ENCODE measurements around the gene EIF5AL1. TPM values are rescaled to one million over a fixed set of nuclear protein-coding genes. Genes with fewer than 3 reads are reported as not detected.
A peak's percentile ranks its signal among the peaks of the same experiment; 100 is the strongest.

EIF5AL1 gene
- total RNA-seq, 2 experiments from 2014 or later: 2.6 to 3.5 TPM

GRCh38 chr10:79475877-79476276 is 36.5 kb upstream of the EIF5AL1 start:
- DNase-seq: no peak
- Mint-ChIP-seq H3K27ac (no peak overlapping the region), H3K27me3 (ENCODE audit: low read depth) (peaks cover 2% of the 10 kb centered on the region), H3K4me3 (no peak overlapping the region), H3K36me3 (ENCODE audit: low read depth) (no peaks in the 10 kb centered on the region), H3K9me3 (no peaks in the 10 kb centered on the region), H3K4me1 (ENCODE audit: low read depth) (no peaks in the 10 kb centered on the region)
- CTCF ChIA-PET: interaction anchor here (0.8 to 3.8 kb wide), 2 partner anchors 15 to 102 kb away, joined by 4 to 18 read pairs; no protein-coding TSS in a partner anchor
- intact Hi-C loops (cut with micrococcal nuclease): no loop called here

- Mint-ChIP-seq H3K9me3 (no peaks in the 10 kb centered on the region), H3K4me3 (no peak overlapping the region), H3K4me1 (ENCODE audit: low read depth) (no peaks in the 10 kb centered on the region), H3K27ac (no peak overlapping the region), H3K27me3 (ENCODE audit: low read depth) (peaks cover 2% of the 10 kb centered on the region), H3K36me3 (ENCODE audit: low read depth) (no peaks in the 10 kb centered on the region)
- intact Hi-C loops (cut with micrococcal nuclease): no loop called here
- no peak for DNase-seq
- CTCF ChIA-PET: interaction anchor here (0.6 to 3.8 kb wide), 4 partner anchors 9 to 103 kb away, joined by 3 to 18 read pairs (median 4); no protein-coding TSS in a partner anchor
Measured at GRCh38 chr10:79476645-79477044, 35.7 kb upstream of the EIF5AL1 start.

- H3K27me3 Mint-ChIP-seq (ENCODE audit: low read depth): peaks cover 2% of the 10 kb centered on the region
- no peaks in the 10 kb centered on the region for H3K4me1 Mint-ChIP-seq (ENCODE audit: low read depth)
- CTCF ChIA-PET: interaction anchor here (0.6 to 3.8 kb wide), 4 partner anchors 9 to 104 kb away, joined by 3 to 18 read pairs (median 4); no protein-coding TSS in a partner anchor
- intact Hi-C loops (cut with micrococcal nuclease): no loop called here
- no peaks in the 10 kb centered on the region for H3K36me3 Mint-ChIP-seq (ENCODE audit: low read depth)
- H3K4me3 Mint-ChIP-seq: no peak overlapping the region
- DNase-seq: no peak
- H3K9me3 Mint-ChIP-seq: no peaks in the 10 kb centered on the region
- no peak overlapping the region for H3K27ac Mint-ChIP-seq
Measured at GRCh38 chr10:79477456-79477855, 34.9 kb upstream of the EIF5AL1 start.

GRCh38 chr10:79479283-79479909 is 32.9 kb upstream of the EIF5AL1 start:
- Mint-ChIP-seq H3K9me3 (no peaks in the 10 kb centered on the region), H3K27ac (no peak overlapping the region), H3K36me3 (ENCODE audit: low read depth) (no peaks in the 10 kb centered on the region), H3K4me1 (ENCODE audit: low read depth) (no peaks in the 10 kb centered on the region), H3K4me3 (no peak overlapping the region), H3K27me3 (ENCODE audit: low read depth) (no peaks in the 10 kb centered on the region)
- intact Hi-C loops (cut with micrococcal nuclease): no loop called here
- no peak for DNase-seq
- CTCF ChIA-PET: interaction anchor here (0.6 to 3.8 kb wide), 2 partner anchors 79 to 106 kb away, joined by 3 to 18 read pairs; no protein-coding TSS in a partner anchor

GRCh38 chr10:79482304-79482703 is 30.0 kb upstream of the EIF5AL1 start:
- CTCF ChIA-PET: interaction anchor here (2.0 kb wide), 1 partner anchor 14 kb away, joined by 11 read pairs; no protein-coding TSS in a partner anchor
- H3K36me3 Mint-ChIP-seq (ENCODE audit: low read depth): no peaks in the 10 kb centered on the region
- intact Hi-C loops (cut with micrococcal nuclease): no loop called here

GRCh38 chr10:79482741-79483140 is 29.6 kb upstream of the EIF5AL1 start:
- DNase-seq: no peak
- intact Hi-C loops (cut with micrococcal nuclease): no loop called here
- CTCF ChIA-PET: interaction anchor here (2.0 kb wide), 1 partner anchor 15 kb away, joined by 11 read pairs; no protein-coding TSS in a partner anchor
- Mint-ChIP-seq H3K27ac (no peak overlapping the region), H3K4me3 (no peak overlapping the region), H3K27me3 (ENCODE audit: low read depth) (no peaks in the 10 kb centered on the region), H3K9me3 (no peaks in the 10 kb centered on the region), H3K36me3 (ENCODE audit: low read depth) (no peaks in the 10 kb centered on the region), H3K4me1 (ENCODE audit: low read depth) (no peaks in the 10 kb centered on the region)

More at GRCh38 chr10:79482304-79482703, 30.0 kb upstream of the EIF5AL1 start:
- DNase-seq: no peak
- Mint-ChIP-seq H3K4me1 (ENCODE audit: low read depth) (no peaks in the 10 kb centered on the region), H3K27me3 (ENCODE audit: low read depth) (no peaks in the 10 kb centered on the region), H3K4me3 (no peak overlapping the region), H3K27ac (no peak overlapping the region), H3K9me3 (no peaks in the 10 kb centered on the region)

- Mint-ChIP-seq H3K9me3 (no peaks in the 10 kb centered on the region), H3K4me1 (ENCODE audit: low read depth) (no peaks in the 10 kb centered on the region), H3K36me3 (ENCODE audit: low read depth) (no peaks in the 10 kb centered on the region), H3K4me3 (no peak overlapping the region), H3K27me3 (ENCODE audit: low read depth) (no peaks in the 10 kb centered on the region), H3K27ac (no peak overlapping the region)
- CTCF ChIA-PET: no interaction called here
- intact Hi-C loops (cut with micrococcal nuclease): no loop called here
- no peak for DNase-seq
Measured at GRCh38 chr10:79483299-79483698, 29.0 kb upstream of the EIF5AL1 start.

- Mint-ChIP-seq H3K36me3 (ENCODE audit: low read depth) (no peaks in the 10 kb centered on the region), H3K4me3 (no peak overlapping the region), H3K9me3 (no peaks in the 10 kb centered on the region), H3K27me3 (ENCODE audit: low read depth) (no peaks in the 10 kb centered on the region), H3K27ac (no peak overlapping the region), H3K4me1 (ENCODE audit: low read depth) (no peaks in the 10 kb centered on the region)
- no peak for DNase-seq
- intact Hi-C loops (cut with micrococcal nuclease): no loop called here
- CTCF ChIA-PET: no interaction called here
Measured at GRCh38 chr10:79483948-79484347, 28.4 kb upstream of the EIF5AL1 start.

GRCh38 chr10:79484476-79484875 is 27.9 kb upstream of the EIF5AL1 start:
- Mint-ChIP-seq H3K4me1 (ENCODE audit: low read depth) (no peaks in the 10 kb centered on the region), H3K27ac (no peak overlapping the region), H3K36me3 (ENCODE audit: low read depth) (no peaks in the 10 kb centered on the region), H3K27me3 (ENCODE audit: low read depth) (no peaks in the 10 kb centered on the region), H3K4me3 (no peak overlapping the region), H3K9me3 (no peaks in the 10 kb centered on the region)
- CTCF ChIA-PET: interaction anchor here (1.4 kb wide), 1 partner anchor 15 kb away, joined by 5 read pairs; no protein-coding TSS in a partner anchor
- DNase-seq: no peak
- intact Hi-C loops (cut with micrococcal nuclease): no loop called here

- Mint-ChIP-seq H3K4me1 (ENCODE audit: low read depth) (no peaks in the 10 kb centered on the region), H3K36me3 (ENCODE audit: low read depth) (no peaks in the 10 kb centered on the region), H3K9me3 (no peaks in the 10 kb centered on the region), H3K27me3 (ENCODE audit: low read depth) (no peaks in the 10 kb centered on the region), H3K27ac (no peak overlapping the region), H3K4me3 (no peak overlapping the region)
- CTCF ChIA-PET: interaction anchor here (0.7 to 2.7 kb wide), 7 partner anchors 10 to 718 kb away, joined by 3 to 29 read pairs (median 4); no protein-coding TSS in a partner anchor
- intact Hi-C loops (cut with micrococcal nuclease): loop anchor here (1.0 kb wide), 2 partner anchors 87 to 113 kb away; no protein-coding TSS in a partner anchor
- peak; percentile 47 for DNase-seq
Measured at GRCh38 chr10:79487296-79488194, 24.8 kb upstream of the EIF5AL1 start.

GRCh38 chr10:79488336-79488735 is 24.0 kb upstream of the EIF5AL1 start:
- intact Hi-C loops (cut with micrococcal nuclease): no loop called here
- Mint-ChIP-seq H3K4me3 (no peak overlapping the region), H3K9me3 (no peaks in the 10 kb centered on the region), H3K27ac (no peak overlapping the region), H3K4me1 (ENCODE audit: low read depth) (no peaks in the 10 kb centered on the region), H3K36me3 (ENCODE audit: low read depth) (no peaks in the 10 kb centered on the region), H3K27me3 (ENCODE audit: low read depth) (no peaks in the 10 kb centered on the region)
- no peak for DNase-seq
- CTCF ChIA-PET: interaction anchor here (1.2 to 2.7 kb wide), 4 partner anchors 10 to 114 kb away, joined by 3 to 29 read pairs (median 4); no protein-coding TSS in a partner anchor

- CTCF ChIA-PET: interaction anchor here (1.3 to 2.7 kb wide), 2 partner anchors 83 to 115 kb away, joined by 4 to 29 read pairs; no protein-coding TSS in a partner anchor
- Mint-ChIP-seq H3K4me3 (no peak overlapping the region), H3K27ac (no peak overlapping the region), H3K9me3 (no peaks in the 10 kb centered on the region), H3K4me1 (ENCODE audit: low read depth) (no peaks in the 10 kb centered on the region), H3K36me3 (ENCODE audit: low read depth) (no peaks in the 10 kb centered on the region), H3K27me3 (ENCODE audit: low read depth) (no peaks in the 10 kb centered on the region)
- intact Hi-C loops (cut with micrococcal nuclease): no loop called here
- DNase-seq: no peak
Measured at GRCh38 chr10:79488870-79489269, 23.5 kb upstream of the EIF5AL1 start.
